HG02763 (cell line): ENCODE measurements around the gene KCND1.

Experiments used
- ATAC-seq: cut with Tn5 transposase; IDR thresholded peaks from one replicate; pipeline ENCODE4 v1.9.1; 2021; ENCODE audit warnings: mild to moderate bottlenecking, moderate library complexity; ENCODE audit not compliant: unreplicated experiment

Gene KCND1

DNA sequence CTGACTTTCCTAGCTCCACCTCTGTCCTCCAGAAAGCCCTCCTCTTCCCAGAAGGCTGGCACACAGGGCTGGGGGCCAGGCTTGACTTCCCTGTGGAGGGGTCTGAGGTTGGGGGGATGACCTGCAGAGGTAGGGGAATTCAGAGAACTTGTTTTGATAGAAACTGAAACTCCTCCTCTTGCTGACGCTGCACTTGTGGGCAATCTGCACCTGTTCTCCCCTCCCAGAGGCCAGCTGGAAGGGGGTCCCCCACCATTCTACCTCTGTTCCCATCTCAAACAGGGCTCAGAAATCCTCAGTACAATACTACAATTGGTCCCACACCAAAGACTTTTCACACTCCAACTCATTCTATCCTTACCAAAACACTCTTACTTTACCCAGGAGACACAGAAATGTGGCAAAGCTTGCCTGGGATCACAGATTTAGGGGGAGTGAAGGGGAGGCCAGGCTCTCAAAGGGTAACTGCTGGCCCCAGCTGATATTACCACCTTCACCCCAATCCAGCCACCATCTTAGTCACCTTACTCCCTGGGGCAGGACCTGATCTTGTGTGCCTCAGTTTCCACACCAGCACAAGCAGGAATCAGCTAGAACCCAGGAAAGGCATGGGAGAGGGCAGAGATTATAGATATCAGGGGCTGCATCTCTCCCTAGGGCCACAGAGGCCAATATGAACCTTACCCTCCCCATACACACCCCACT lies 32.8 kb downstream of the KCND1 start:
- ATAC-seq, result peak; percentile 46

DNA sequence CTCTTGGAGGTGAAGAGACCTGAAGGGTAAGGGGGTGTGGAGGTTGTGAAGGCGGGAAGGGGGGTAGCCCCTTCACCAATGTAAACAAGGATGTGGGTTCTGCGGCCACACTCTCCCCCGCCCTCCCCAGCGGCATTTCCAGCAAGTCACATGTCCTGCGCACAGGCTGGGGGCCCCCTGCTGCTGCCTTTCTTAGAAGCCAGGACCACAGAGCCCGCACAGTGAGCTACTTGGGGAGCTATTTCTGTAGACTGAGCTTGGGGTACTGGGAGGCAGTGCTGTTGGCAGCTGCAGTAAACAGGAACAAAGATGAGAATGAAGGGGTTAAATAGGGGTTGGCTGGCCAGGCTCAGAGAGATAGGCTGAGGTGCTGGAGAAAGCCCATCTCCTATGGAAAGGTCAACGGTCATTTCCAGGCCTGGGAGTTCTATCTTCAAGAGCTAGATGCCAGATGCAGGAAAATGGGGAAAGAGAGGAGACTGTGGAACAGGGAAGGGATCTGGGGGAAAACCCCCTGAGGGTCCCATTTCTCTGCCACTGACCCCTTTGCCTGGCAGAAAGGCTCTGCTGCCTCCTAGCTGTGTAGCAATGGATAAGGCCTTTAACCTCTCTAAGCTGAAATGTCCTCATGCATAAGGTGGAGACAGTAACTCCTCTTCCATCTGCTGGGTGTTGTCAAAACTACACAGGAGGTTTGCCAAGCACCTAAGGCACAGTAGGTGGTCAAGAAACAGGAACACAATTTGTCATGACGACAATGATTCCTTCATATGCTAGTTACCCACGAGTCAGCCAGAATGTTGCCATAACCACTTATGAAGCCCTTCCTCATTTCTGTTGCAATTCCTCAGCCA lies 34.4 kb downstream of the KCND1 start:
- ATAC-seq, result peak; percentile 62

DNA sequence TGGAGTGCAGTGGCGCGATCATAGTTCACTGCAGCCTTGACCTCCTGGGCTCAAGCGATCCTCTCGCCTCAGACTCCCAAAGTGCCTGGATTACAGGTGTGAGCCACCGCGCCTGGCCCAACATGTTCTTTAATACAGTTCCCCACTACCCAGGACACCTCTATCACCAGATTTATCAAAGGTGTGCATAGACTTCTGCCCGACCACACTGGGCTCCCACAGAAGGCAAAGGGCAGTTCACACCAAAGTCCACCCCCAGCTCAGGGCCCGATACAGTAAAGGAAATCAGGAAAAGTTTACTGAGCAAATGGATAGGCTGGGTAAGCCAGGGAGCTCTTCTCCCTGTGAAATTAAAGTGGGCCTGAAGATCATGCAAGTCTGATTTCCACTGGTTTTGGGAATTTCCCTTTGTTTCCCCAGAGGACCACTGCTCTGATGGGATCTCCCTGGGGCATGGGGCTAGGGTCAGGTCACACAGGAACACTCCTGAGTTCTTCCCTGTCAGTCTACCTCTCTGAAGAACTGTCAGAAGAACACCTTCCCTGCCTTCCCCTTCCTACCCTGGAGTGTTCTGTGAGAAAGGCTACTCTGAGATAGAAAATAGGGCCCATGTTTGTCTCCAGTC lies 35.1 kb downstream of the KCND1 start:
- peak; percentile 1 for ATAC-seq

DNA sequence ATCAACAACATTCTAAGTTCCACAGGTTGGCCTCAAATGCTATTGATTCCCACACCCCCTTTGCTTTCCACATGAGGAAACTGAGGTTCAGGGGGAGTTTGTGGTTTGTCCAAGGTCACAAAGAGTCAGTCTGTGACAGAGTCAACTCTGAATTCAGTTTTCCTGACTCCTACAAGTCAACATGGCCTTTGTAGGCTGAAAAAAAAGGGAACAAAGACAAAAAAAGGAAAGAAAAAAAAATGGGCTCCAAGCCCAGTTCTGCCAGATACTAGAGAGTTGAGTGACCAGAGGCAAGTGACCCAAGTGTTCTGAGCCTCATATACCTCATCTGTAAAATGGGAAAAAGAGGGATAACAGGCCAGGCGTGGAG lies 36.4 kb downstream of the KCND1 start:
- no peak for ATAC-seq

DNA sequence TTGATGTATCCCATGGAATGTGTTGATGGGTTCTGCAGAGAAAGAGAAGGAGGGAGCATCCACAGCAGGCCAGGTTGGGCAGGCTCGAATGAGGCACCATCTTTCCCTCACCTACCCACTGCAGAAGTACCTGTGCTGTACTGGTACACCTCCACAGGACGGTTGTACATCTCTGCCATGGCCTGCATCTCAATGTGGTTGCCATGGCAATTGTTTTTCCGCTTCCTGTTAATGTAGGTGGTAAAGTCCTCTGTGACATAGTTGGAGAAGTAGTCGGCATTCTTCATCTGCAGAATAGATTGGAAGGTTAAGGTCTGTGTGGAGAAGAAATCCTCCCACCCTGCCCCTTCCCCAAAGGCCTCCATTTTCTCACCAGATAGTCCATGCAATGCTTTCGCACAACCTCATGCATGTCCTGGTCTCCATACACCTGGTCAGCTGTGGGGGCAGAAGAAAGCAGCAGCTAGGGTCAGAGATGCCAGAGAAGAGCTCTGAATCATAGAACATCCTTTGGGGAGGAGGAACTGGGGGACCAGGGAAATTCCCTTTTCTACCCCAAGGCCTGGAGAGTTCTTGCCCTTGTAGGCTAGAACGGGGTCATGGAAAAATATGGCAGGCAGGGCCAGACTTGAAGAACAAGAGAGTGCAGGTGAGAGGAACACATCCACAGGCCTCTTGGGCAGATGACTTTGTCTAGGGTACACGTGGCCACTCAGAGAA lies 36.9 kb downstream of the KCND1 start:
- ATAC-seq, result no peak

DNA sequence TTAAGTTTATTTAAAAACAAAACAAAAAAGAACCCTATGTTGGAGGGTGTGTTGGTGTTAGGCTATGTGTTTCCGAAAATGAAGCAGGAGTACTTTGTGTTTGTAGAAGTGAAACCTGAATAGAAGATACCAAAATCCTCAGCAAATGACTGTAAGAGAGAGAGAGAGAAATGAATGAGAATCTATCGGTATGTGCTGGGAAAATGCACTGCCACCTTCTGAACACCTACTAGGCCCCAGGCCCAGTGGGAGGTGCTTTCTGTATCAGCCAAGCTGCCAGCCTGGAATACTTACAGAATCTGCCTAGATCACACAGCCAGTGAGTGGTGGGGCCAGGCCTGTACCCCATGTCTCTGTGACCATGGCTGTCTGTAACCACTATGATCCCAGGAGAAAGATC lies 37.9 kb downstream of the KCND1 start:
- ATAC-seq, result no peak

DNA sequence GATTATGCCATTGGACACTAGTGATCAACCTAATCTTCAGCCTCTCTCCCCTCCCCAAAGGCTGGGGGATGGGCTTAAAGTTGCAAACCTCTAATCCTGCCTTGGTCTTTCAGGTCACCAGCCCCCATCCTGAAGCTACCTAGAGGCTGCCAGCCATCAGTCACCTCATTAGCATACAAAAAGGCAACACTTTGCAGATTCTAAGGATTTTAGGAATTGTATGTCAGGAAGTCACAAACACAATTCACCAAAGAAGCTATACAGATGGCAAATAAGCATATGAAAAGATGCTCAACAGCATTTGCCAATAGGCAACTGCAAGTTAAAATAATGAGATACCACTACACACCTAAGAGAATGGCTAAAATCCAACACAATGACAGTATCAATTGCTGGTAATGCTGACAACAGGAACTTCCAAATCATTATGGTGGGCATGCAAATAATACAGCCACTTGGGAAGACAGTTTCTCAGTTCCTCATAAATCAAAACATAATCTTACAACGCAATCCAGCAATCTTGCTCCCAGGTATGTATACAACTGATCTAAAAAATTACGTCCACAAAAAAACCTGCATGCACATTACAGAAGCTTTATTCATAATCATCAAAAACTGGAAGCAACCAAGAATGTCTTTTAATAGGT lies 43.8 kb downstream of the KCND1 start:
- no peak for ATAC-seq

DNA sequence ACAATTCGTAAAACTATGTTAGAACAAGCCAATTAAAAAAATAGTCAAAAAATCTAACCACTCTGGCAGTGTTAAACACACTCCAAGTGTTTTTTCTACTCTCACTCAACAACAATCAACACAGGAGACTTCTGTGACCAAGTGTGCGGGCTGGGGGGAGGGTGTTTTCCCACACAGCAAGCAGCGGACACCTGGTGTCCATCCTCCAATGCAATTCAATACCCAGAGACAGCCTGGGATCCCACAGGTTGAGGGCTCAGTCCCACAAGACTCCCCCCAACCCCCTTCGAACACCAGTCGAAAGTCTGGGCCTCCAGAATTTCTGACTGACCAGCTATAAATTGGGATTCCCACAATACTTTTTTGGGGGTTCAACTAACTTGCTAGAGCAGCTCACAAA lies 44.5 kb downstream of the KCND1 start:
- no peak for ATAC-seq

DNA sequence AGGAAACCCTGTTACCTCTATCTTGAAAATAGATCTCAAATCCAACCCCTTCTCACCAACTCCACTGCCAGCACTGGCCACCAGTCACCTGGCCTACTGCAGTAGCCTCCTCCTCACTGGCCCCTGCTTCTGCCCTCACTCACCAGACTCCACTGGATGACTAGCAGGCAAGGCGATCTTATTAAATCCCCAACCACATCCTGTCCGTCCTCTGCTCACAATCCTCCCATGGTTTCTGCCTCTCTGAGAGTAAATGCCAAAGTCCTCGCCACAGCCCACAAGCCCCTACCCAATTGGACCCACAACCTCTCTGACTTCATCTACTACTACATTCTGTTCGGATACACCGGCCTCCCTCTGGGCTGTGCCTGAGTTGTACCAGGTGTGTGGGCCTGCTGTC lies 47.4 kb downstream of the KCND1 start:
- ATAC-seq, result no peak

DNA sequence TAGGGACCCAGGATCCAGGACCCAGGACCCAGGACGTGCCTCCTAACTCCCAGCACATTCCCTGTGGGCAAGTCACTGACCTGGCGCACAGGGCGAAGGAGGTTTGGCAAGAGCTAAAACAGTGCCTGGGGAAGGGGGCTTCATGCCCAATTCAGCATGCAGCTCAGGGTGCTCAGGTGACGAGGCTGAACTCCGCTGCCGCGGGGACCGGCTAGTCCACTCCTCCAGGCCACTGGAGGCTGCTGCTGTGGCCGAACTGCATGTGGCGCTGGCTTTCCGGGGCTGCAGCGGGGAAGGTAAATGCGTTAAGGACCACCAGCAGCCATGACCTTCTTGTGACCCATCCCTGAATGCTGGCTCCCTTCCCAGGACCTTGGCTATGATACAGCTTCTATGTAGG lies 47.9 kb downstream of the KCND1 start:
- ATAC-seq, result no peak

DNA sequence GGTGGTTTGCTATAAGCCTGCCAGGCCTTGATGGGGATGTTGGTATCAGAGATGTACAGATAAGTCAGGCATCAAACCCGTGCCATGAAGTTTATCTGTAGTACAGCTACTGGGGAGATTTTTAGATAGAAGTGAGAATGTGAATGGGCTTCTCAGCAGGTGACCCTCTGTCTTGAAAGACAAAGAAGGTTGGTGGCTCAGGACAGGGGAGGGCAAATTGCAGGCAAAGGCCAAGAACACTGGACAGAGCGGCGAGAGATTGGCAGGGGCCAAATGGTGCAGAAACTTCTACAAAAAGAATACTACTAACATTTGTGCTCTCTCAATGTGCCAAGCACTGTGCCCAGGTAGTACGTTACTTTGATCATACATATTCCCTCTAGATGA lies 50.9 kb downstream of the KCND1 start:
- no peak for ATAC-seq

DNA sequence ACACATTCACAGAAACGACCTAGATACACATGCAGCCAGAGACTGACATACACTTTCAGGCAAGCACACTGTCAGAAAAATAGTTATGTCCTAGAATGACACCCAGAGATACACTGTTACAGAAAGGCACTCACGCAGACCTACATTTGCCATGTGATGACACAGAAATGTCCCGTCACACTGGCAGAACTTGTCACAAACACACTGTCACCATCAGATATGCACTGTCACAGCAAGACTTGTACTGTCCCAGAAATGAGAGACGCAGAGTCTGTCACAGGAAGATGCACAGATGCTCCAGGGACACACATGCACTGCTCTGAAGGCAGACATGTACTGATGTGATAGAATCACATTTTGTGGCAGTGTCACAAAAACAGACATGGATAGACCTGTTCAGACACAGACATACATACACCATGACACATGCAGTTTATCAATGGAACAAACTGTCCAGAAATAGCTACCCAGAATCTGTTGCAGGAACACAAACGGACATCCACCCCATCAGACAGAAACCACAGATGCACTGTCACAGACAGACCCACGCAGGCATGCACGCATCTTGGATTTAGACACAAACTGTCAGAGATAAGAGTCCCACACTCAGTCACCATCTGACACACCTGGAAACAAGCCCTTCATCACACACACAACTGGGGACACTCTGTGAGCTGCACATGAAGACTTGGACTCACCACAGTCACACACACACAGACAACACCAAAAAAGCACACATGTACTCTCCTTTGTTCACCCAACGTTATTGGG lies 51.5 kb downstream of the KCND1 start:
- ATAC-seq, result no peak

DNA sequence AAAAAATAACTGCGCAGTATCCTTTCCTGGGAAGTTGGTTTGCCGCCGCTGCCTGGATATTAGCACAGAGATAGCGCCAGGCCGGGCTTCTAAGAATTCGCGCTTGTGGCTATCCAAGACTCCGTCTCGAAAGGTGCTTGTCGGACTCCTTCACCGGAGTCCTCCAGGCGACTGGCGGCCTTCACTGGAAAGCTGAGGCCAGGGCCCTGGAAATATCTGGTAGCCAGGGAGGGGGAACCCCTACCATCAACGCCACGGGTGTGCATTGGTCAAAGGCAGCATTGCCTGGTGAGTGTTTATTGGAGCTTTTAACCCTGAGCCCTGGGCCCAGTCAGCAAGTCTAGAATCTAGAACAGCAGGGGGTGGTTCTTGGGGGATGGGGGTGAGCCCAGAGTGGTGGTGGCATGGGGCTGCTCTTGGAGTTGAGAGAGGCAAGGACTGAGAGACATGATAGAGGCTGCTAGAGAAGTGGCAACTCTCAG lies 52.2 kb downstream of the KCND1 start:
- ATAC-seq, result no peak

DNA sequence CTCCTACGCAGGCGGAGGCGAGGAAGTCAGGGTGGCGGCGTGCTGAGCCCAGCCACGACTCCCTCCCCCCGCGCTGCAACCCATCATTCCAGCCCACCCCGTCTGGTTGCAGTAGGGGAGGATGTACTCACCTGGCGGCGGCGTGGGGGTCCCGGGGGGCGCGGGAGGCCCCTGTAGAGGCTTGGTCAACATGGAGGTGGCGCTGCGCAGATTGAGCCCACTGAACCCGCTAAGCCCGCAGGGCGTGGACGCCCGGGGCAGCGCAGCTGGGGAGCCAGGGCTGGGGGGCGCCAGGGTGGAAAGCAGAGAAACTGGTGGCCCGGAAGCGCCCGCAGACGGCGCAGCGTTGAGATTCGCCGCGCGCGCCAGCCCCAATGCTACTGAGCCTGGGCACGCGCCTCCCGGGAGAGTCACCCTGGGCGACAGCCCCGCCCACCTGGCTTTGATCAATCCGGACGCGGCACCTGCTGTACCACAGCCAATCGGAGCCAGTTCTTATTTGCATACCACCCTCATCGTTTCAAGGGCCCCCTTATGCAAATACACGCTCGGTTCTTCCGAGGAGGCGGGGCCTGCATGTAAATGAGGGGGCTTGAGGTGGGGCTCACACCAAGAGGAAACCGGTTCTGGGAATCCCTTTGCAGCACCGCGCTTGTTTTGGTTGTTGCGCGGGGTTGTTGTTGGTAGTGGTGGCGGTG lies 52.9 kb downstream of the KCND1 start, which contains the start of gene PIM2:
TSS of gene PIM2 (minus strand) at position 382 of the 698 bp plus-strand sequence. CDS start at position 192, 190 bp downstream.
- peak; percentile 67 for ATAC-seq

DNA sequence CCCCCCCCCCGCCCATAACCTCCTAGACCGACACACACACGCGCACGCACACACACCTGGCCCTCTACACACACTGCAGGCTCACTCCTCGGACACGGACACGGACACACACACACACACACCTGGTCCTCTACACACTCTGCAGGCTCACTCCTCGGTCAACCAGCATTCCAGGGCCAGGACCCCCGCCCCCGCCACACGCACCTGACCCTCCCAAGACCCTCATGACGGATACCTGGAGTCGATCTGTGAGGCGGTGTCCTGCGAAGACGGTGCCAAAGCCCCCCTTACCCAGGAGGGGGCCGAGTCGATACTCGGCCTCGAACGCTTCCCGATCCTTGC lies 53.4 kb downstream of the KCND1 start:
- ATAC-seq, result no peak

DNA sequence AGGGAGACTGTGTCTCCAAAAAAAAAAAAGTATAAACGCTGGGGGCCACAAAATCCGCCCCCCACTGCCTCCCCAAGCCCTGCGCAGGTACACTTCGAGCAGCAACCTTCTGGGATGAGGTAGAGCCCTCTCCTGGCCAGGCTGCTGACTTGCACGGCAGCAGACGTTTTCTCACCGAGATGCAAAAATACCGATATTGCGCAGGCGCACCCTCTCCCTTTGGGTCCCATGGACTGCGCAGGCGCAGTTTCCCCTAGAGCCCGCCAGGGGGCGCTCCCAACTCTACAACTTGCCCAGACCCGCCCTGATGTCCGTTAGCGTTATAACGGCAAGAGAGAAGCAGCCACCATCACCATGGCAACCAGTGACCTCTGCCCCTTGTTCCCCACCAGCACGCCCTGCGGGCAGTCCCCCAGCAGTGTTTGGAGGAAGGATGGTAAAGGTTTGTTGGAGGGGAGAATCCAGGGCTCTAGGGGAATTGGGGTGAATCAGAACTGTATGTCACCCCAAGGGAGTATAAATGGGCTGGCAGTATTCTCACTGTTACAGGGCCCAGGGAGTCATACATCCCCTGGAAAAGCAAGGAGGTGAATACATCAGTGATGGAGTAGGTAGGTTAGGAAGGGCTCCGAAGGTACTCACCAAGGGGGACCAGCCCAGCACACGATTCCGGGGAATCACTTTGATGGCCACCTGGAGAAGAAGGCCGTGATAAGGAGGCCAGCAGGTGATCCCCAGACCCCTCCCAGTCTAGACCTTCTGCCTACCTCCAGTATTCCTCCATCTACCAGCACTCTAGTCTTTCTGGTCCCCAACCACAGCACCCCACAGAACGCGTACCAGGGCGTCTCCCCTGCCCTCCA lies 54.3 kb downstream of the KCND1 start:
- peak; percentile 33 for ATAC-seq

DNA sequence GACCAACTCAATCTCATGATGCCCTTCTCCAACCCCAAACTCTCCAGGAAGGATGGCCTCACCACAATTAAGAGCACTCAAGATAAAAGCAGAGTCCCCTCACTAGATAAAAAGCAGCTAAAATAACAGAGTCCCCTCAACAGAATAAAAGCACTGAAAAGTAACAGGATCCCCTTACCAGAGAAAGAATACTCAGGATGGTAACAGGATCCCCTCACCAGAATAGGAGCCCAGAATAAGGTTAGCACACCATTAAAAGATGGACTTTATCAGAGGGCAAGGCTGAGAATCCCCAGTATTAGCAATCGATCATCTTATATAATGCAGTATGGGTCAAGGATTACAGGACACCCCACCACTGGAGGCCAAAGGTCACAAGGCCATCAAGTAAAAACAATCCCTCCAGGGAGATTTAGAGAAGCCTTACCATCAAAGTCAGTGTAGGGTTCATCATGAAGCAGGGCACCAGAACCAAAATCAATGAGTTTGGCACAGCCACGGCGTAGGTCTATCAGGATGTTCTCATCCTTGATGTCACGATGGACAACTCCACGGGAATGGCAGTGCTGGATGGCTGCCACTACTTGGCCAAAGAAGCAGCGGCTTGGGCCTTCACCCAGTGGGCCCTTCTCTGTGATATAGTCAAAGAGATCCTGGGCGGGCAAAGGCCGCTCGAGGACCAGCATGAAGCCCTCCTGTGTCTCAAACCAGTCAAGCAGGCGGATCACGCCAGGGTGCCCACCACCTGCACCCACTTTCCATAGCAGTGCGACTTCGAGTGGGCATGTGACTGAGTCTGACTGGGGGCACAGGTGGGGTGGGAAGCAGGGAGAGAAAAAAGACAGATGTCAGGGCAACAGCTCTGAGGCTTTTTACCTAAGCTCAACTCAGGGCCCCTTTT lies 56.8 kb downstream of the KCND1 start:
- no peak for ATAC-seq
